C4-2B (cell line): ENCODE results near the gene NOP53.

Experiments
- CTCF ChIP-seq: fragments of 450-650 bp; conservative IDR thresholded peaks from 2 replicates; pipeline ENCODE4 v1.5.1; 2017; ENCODE audit warnings: mild to moderate bottlenecking
- ZFX ChIP-seq: fragments of 450-650 bp; IDR thresholded peaks from 2 replicates; pipeline ENCODE4 v1.6.1; 2017

- no peak for TF ChIP-seq CTCF
- TF ChIP-seq ZFX = no peak
Measured at GRCh38 chr19:47730521-47730889, 14.8 kb upstream of the NOP53 start.
